HG02763 (cell line): ENCODE results near the gene NFKBIE.

Experiments used
- ATAC-seq: cut with Tn5 transposase; IDR thresholded peaks from one replicate; pipeline ENCODE4 v1.9.1; 2021; ENCODE audit warnings: mild to moderate bottlenecking, moderate library complexity; ENCODE audit not compliant: unreplicated experiment

Gene NFKBIE

DNA sequence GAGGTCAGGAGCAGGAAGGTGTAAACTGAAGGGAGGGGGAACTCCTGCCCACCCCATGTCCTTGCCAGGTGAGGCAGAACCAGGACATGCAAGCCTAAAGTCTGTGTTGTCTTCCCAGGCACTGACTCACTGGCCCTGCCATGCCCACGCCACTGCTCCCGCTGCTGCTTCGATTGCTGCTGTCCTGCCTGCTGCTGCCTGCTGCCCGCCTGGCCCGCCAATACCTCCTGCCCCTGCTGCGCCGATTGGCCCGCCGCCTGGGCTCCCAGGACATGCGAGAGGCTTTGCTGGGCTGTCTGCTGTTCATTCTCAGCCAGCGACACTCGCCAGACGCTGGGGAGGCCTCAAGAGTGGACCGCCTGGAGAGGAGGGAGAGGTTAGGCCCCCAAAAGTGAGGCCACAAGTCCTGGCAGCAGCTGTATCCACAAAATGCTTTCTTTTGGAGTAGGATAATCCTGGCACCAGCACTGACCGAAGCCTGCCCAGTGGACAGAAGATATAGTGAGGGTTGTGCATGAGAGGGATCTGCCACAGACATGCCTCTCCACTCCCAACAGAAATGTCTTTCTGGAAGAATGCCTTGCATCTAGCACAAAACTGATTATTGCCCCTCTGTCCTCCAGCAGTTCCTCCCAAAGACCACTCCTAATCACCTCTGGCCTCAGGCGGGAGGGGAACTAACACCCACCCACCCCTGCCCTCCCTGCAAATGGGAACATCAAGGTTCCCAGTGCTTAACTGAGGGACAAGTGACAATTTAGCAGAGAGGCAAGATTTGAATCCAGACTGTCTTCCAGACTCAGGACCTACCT lies 47.8 kb downstream of the NFKBIE start:
- ATAC-seq: no peak

DNA sequence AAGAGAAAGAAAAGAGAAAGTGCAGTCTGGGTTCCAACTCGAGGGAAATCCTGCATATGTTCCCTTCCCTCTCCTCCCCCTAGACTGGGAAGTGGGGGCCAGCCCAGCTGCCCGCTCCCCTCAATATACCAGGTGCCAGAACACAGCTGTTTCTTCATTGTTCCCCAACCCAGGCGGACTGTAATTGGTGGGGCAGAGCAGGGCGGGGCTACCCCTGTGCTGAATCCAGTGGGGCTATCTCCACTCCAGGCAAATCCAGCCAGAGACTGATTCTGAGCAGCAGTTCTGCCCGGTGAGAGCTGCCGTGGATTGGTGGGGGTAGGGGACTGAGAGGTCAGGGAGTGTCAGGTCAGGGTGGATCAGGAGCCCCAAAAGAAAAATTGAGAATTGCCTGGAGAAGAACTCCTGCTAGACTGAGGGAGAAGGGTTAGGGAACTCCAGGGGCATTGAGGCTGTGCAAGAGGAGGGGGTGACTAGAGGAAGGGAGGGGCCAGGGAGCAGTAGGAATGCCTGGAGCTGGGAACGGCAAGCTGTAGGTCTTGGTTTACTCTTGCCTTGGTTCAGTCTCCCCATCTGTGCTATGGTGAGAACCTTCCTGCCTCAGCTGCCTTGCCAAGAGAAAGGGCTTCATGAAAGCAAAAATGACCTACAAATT lies 48.5 kb downstream of the NFKBIE start, which contains the start of gene MYMX:
Gene MYMX (plus strand): TSS at position 250 of the 655 bp plus-strand sequence. CDS start 546 bp downstream, outside the sequence.
- no peak for ATAC-seq

DNA sequence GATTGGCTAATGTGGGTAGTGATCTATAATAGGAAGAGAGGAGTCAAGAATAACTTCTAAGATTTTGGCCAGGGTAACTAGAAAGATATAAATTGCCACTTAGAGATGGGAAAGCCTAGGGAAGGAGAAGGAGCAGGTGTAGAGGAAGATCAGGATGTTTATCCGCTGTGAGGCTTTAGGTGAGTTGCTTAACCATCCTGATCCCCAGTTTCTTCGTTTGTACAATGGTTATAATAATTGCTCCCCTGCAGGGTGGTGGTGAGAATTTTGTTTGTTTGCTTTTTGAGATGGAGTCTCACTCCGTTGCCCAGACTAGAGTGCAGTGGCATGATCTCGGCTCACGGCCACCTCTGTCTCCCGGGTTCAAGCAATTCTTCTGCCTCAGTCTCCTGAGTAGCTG lies 51.0 kb downstream of the NFKBIE start:
- no peak for ATAC-seq

DNA sequence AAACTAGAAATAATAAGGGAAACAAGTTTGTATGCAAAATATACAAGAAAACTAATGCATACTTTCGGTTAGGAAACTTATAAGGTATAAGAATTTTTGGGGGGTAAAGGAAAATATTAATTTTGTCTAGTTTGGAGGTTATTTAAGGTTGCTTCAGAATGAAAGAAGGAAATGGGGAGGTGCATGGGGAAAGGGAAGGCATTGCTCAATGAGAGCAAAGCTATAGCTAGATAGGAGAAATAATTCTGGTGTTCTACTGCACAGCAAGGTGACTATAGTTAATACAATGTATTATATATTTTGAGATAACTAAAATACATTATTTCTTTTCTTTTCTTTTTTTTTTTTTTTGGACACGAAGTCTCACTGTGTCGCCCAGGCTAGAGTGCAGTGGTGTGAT lies 54.1 kb downstream of the NFKBIE start:
- no peak for ATAC-seq
